GM18951 (cell line): ENCODE data around the gene TYR.
"Not testable (repeated sequence)": the region's sequence is repeated elsewhere in the genome, so short reads cannot be mapped to it uniquely, and the experiment has no call there.

Experiments
- POLR2A ChIP-seq: IDR thresholded peaks from 4 replicates; pipeline ENCODE4 v1.6.1; 2011; ENCODE audit warnings: mild to moderate bottlenecking; ENCODE audit not compliant: insufficient read length, insufficient read depth; ENCODE audit errors: extremely low read depth
- in situ Hi-C: fragments of 300-500 bp; cut with MboI; formaldehyde crosslinking; loops from one replicate; pipeline ENCODE4 v1.12.0; 2022; ENCODE audit warnings: low sequenced_read_pairs, mixed read lengths, inconsistent platforms; ENCODE audit not compliant: unreplicated experiment

Gene TYR

GRCh38 chr11:89293965-89294679 lies 116.4 kb downstream of the TYR start:
- no peak for TF ChIP-seq POLR2A
- in situ Hi-C loops: no loop called here

- in situ Hi-C loops: not testable (repeated sequence)
Observed at GRCh38 chr11:89295023-89295422, 117.3 kb downstream of the TYR start.

GRCh38 chr11:89303029-89303428 lies 125.4 kb downstream of the TYR start:
- in situ Hi-C loops: not testable (repeated sequence)

GRCh38 chr11:89308272-89308671 lies 130.6 kb downstream of the TYR start:
- in situ Hi-C loops: not testable (repeated sequence)

- in situ Hi-C loops: not testable (repeated sequence)
Observed at GRCh38 chr11:89309321-89309985, 131.8 kb downstream of the TYR start.

GRCh38 chr11:89310607-89311006 lies 132.9 kb downstream of the TYR start:
- in situ Hi-C loops: not testable (repeated sequence)

GRCh38 chr11:89321401-89321800 lies 143.7 kb downstream of the TYR start:
- in situ Hi-C loops: no loop called here
- TF ChIP-seq POLR2A: no peak

- no peak for TF ChIP-seq POLR2A
- in situ Hi-C loops: no loop called here
Observed at GRCh38 chr11:89327885-89328284, 150.2 kb downstream of the TYR start.

GRCh38 chr11:89331940-89332339 lies 154.3 kb downstream of the TYR start:
- in situ Hi-C loops: not testable (repeated sequence)

GRCh38 chr11:89333704-89334103 lies 156.0 kb downstream of the TYR start:
- in situ Hi-C loops: not testable (repeated sequence)

- in situ Hi-C loops: not testable (repeated sequence)
Observed at GRCh38 chr11:89337100-89337650, 159.5 kb downstream of the TYR start.

- in situ Hi-C loops: not testable (repeated sequence)
Observed at GRCh38 chr11:89338073-89338472, 160.4 kb downstream of the TYR start.

GRCh38 chr11:89340450-89340849 lies 162.8 kb downstream of the TYR start:
- in situ Hi-C loops: not testable (repeated sequence)

- in situ Hi-C loops: not testable (repeated sequence)
Observed at GRCh38 chr11:89342880-89343572, 165.4 kb downstream of the TYR start.
